ENCODE data around the gene ZKSCAN3.
"Not testable (repeated sequence)": the region's sequence is repeated elsewhere in the genome, so short reads cannot be mapped to it uniquely, and the experiment has no call there.

The ZKSCAN3 gene

DNA sequence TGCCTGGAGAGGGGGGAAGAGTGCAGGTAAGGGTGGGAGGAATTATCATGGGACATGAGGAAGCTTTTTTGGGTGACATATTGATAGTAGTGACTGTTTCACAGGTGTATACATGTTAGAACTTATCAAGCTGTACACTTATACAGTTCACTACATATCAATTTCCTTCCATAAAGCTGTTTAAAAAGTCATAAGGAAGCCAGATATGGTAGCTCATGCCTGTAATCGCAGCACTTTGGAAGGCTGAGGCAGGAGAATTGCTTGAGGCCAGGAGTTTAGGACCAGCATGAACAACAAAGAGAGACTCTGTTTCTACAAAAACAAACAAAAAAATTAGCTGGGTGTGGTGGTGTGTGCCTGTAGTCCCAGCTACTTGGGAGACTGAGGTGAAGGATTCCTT, 28.1 kb downstream of the ZKSCAN3 start:
- DNase-seq (ENCODE audit: low read depth), result no peak

DNA sequence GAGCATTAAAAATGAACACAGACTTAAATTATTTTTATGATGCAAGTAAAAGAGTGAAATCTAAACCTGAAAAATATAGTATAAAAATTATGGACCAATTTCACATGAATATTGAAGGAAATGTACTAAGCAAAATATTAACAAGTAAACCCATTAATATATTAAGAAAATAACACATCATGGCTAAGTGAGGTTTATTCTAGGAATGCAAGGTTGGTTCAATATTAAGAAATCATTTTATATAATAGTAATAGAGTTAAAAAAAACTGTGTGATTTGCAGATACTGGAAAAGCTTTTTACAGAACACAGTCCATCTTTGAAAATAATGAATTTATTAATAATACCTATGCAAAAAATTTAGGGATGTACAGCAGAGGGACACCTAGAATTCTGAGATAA, 28.9 kb downstream of the ZKSCAN3 start:
- no peak for DNase-seq (ENCODE audit: low read depth)

DNA sequence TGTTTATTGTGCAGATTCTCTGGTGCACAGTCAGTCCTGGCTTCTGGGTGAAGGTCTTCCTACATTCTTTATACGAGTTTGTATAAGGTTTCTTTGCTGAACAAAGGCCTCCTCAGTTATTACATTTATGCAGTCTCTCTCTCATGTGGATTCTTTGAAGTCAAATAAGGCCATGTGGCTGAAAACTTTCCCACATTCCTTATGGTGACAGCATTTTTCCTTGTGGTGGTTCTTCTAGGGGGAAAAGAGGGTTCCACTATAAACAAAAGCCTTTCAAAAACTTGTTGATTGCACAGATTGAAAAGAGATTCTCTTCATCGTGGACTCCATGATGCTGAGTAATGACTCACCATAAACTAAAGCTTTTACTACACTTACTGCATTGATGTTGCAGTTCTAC, 30.6 kb downstream of the ZKSCAN3 start:
- peak; percentile 10 for DNase-seq (ENCODE audit: low read depth)

DNA sequence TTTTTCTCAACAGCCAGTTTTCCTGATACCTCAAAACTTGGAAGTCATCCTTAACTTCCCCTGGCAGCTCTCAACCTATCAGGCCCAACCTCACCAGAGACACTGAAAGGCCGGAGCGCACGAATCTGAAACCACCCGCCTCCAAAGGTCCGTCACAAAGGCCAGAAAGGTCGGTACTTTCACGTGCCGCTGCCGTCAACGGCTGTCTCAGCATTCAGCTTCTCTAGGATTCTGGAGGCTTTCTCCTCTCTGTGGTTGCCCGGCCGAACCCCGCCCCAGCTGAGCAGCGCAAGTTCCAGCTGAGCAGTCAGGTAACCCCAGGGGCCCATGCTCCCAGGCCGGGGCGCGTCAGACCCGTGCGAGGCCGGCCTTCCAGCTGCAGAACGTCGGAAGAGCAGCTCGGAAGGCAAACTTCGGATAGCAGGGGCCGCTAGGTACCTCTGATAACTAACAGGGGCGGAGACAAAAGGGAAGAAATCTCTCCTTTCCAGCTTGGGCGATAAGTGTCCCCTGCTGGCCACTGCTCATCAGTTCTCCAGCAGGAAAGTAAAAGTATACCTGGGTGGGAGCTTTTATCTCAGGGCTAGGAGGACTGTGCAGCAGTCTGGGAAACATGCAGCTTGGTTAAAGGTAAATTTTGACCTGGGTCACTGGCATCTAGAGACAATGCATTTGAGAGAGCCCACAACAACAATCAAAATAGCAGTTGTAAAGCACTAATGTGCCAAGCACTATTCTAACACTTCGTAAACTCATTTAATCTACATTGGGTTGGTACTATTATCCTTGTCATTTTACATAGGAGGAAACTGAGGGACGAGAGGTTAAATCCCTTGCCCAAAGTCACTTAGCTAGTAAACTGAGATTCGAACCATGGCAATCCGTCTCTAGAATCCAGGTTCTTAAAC, 33.7 kb downstream of the ZKSCAN3 start:
- peak; percentile 86 for DNase-seq (ENCODE audit: low read depth)

DNA sequence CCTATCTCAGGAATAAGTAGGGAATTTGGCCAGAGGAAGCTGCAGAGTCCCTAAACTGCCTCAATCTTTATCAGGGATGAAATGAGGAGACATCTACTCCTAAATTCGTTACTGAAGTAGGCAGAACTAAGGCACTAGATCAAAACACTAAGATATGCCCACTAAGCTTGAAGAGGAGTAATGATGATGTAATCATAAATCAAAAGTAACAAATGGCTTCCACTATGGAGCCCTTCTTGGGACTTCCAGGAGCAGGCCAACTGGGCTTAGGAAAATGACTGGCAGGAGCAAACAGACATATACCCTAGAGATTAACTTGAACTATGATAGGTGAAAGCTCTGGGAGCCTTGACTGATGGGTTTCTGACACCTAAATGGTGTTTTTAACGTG, 34.4 kb downstream of the ZKSCAN3 start:
- DNase-seq (ENCODE audit: low read depth), result no peak

DNA sequence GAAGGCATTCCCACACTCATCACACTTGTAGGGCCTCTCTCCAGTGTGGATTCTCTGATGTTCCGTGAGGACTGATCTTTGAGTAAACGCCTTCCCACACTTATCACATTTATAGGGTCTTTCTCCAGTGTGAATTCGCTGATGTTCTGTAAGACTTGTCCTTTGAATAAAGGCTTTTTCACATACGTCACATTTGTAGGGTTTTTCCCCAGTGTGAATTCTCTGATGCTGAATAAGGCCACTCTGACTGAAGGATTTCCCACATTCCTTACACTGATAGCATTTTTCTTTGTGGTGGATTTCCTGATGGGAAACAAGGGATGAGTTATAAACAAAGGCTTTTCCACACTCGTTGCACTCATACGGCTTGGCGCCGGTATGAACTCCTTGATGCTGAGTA, 40.9 kb downstream of the ZKSCAN3 start:
- DNase-seq (ENCODE audit: low read depth), result no peak

DNA sequence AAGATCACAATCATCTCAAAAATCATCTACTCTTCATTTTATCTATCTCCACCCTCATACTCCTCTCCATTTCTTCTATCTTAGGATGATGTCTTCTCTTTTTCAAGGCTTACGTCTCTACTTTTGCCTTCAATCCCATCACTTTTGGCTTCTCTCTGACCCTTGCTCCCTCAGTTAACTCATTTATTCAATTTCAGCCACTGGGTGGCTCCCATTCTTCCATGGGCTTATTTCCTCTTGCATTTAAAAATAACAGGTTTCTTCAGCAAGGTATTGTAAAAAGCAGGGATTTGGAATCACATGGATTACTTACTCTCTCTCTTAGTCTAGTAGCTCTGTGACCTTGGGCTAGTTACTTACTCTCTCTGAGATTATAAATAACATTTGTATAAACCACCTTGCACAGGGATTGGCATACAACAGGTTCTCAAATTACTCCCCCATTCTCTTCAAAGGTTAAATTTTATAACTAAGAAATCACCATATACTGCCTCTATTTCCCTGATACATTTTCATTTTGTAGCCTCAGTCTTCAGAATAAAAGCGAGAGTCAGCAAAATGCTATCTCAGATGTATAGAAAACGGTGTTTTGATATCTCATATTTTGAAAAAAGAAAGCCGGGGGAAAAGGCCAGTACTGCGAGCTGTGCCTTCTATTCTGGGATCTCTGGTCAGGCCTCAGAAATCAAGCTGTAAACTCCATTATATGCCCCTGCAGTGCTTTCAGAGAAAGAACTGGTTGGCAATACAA, 44.3 kb downstream of the ZKSCAN3 start:
- peak; percentile 11 for DNase-seq (ENCODE audit: low read depth)

DNA sequence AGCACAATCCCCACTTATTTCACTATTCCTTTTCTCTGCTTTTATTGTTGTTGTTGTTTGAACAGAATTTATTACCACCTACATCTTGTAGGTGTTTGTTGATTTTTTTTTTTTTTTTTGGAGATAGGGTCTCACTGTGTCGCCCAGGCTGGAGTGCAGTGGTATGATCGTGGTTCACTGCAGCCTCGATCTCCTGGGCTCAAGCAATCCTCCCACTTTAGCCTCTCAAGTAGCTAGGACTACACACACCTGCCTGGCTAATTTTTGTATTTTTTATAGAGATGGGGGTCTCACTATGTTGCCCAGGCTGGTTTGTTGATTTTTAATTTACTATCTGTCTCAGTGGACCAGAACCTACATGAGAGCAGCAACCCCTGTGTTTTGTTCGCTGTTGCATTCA, 46.2 kb downstream of the ZKSCAN3 start:
- no peak for DNase-seq (ENCODE audit: low read depth)

DNA sequence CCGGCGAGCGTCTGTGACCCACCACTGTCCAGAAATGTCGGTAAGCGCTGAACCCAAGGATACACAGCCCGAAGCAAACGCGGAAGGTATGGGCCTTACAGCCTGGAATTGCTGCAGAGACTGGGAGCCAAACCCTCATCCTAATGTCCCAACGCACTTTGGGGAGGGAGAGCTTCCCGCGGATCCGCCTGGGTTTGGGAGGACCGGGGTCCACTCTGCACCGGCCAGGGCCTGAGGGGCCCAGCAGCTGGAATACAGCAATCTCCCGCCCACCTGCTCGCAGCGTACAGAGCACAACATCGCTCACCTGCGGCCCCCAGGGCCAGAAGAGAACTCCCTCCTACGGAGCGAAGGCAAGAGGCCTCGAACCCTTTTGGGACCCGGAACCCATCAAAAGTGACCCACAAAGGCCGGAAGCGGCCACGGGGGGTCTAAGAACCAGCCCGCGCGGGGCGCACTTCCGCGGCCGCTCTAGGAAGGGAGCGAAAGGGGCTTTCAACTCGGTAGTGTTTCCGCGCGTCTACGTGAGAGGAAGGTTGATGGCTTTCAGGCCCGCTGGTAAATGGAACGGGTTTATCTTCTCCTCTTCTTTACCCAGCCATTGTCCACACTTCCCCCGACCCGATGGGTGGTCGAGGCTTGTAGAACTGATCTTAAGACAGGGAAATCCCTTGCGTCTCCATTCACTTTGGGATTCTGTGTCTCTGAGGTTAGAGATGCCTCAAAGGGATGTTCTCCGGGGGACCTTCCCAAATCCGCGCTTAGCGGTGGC, 49.8 kb downstream of the ZKSCAN3 start, which contains the start of gene ZSCAN12:
Gene ZSCAN12, minus strand, starts transcription at position 398 of the 772 bp plus-strand sequence. CDS start 1,342 bp downstream, outside the sequence.
- DNase-seq (ENCODE audit: low read depth), result peak; percentile 82

DNA sequence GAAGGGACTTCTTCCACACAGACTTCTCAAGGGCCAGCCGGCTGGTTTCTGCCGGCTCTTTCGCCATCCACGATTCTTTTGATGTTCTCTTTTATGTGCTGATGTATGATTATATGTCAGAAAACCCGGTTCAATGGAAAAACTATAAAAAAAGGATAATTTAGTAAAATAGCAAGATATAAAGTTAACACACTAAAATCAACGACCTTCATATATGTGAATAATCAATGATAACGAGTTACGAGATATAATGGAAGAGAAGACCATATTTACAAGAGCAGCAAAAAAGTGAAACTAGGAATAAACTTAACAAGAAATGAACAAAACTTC, 50.3 kb downstream of the ZKSCAN3 start:
- no peak for DNase-seq (ENCODE audit: low read depth)

DNA sequence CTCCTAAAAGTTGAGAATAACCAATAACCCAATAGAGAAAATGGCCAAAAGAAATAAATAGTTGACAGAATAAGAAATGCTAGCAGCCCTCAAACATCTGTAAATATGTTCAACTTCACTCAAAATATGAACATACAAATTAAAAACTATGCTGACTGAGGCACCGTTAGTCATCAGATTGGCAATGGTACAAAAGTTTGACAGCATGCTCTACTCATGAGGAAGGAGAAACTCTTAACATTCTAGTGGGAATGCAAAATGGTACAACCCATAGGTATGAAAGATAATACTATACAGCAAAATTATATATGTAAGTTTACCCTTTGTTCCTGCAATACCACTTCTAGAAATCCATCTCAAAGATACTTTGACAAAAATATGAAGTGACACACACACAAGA, 51.4 kb downstream of the ZKSCAN3 start:
- peak; percentile 30 for DNase-seq (ENCODE audit: low read depth)

DNA sequence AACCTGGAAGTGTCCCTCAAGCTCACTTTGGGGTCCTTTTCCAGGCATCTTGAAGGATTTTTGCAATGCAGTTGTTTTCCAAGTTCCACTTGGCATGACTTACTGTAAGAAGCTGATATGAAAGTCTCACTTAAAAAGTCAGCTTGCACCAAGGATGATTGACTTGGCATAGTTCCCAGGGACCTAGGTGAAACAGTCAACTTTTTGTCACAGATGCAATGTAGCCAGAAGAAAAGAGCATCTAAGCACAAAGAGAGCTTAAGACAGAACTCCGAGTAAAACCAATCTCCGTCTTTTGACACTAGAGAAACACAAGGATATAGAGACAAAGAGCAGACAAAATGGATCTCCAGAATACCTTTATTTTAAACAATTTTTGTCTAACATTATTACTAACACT, 52.5 kb downstream of the ZKSCAN3 start:
- no peak for DNase-seq (ENCODE audit: low read depth)

DNA sequence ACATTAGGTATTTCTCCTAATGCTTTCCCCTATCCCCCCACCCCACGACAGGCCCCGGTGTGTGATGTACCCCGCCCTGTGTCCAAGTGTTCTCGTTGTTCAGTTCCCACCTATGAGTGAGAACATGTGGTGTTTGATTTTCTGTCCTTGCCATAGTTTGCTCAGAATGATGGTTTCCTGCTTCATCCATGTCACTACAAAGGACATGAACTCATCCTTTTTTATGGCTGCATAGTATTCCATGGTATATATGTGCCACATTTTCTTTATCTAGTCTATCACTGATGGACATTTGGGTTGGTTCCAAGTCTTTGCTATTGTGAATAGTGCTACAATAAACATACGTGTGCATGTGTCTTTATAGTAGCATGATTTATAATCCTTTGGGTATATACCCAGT, 54.2 kb downstream of the ZKSCAN3 start:
- DNase-seq (ENCODE audit: low read depth), result not testable (repeated sequence)

DNA sequence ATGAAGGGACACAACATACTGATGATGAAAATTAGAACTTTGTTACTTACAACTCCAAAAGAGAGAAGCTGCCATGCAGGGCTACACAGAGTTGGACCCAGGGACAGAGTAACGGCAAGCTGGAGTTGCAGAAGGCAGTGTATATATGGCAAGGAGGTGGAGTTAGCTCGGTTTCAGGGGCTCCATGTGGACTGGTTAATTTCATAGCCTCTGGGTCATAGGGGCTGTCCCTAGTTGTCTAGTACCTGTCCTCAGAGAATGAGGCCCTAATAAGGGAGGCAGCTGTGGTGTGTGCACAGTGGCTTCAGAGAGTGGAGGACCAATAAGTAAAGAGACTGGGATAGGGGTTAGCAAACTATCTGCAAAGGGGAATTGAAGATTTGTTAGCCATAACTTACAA, 57.7 kb downstream of the ZKSCAN3 start:
- DNase-seq (ENCODE audit: low read depth), result no peak

DNA sequence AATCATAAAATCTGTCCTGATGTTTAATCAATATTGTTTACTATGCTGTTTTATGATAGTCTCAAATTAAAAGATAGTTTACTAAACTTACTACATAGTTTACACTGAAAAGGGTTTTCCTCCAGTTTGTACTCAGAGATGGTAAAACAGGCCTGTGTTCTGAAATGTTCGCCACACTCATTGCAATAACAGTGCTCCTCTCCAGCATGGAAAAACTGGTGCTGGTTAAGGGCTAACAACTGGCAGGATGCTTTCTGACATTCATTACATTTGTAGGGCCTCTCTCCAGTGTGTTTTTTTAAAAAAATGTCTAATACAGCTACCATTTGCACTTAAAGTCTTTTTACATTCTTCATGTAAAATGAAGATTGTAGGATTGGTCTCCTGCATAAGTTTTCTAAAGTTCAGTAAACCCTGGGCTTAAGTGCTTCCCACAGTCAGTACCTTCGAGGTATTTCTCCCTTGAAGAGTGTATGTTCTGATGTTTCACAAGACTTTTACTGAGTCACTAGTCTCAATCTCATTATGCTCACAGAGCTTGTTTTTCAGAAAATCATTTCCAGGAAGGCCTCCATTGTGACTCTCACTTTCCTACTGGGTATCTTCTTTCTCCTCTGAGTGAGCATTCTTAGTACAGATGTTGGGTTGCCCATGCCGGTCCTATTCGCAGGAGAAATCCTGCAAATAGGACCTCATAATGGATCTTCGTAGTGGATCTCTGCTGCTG, 58.5 kb downstream of the ZKSCAN3 start:
- DNase-seq (ENCODE audit: low read depth), result no peak

DNA sequence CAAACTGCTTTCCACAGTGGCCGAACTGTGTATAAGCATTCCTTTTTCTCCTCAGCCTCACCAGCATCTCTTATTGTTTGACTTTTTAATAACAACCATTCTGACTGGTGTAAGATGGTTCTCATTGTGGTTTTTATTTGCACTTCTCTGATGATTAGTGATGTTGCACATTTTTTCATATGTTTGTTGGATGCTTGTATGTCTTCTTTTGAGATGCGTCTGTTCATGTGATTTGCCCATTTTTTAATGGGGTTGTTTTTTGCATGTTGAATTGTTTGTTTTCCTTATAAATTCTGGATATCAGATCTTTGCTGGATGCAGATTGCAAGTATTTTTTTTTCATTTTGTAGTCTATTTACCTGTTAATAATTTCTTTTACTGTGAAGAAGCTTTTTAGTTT, 61.0 kb downstream of the ZKSCAN3 start:
- DNase-seq (ENCODE audit: low read depth), result no peak

DNA sequence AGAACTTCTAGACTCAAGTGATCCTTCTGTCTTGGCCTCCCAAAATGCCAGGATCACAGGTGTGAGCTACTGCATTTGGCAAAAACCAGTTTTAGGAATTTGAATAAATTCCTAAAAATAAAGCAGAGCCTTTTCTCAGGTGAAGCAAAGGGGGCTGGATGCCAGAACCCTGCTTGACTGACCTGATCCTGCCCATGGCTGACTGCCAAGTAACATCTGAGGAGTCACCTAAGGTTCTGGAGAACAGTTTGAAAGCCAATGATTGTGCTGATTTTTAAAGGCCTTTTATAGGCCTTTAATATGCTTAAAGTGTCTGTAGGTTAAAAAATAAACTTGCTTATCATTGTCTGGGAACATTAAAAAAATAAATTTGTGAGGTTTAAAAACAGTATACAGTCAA, 63.9 kb downstream of the ZKSCAN3 start:
- no peak for DNase-seq (ENCODE audit: low read depth)
